ENCODE results near the gene TWSG1. TPM values are rescaled to one million over a fixed set of nuclear protein-coding genes. Genes with fewer than 3 reads are reported as not detected.

Gene TWSG1
- total RNA-seq, 3 donors from 2014 or later = 34.4 to 45.9 (median 42.7) TPM

DNA sequence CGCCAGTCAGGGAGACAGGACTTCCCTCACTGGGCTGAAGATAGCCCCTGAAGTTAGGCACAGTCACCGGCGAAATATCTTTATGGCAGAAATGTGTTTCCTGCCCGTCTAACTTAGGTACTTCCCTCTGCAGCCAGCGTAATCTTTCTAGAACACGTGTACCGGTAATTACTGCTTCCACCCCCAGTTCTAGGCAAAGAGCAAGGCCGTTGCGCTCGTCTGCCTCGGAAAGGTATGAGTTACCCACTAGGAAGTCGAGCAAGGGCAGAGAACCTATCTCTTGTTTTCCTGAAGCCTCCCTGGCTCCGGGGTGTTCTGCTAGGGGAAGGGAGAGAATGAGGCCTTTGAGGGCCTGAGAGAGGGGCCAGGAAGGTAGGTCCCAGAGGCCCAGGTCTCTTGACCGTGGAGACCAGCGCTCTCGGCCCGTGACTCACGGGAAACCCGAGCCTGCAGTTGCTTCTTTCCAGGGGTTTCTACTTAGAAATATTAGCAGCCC lies 70.0 kb downstream of the TWSG1 start:
- no peak for DNase-seq (ENCODE audit: low spot score in 2 of 2)
- H3K4me1 ChIP-seq = no peaks in the 10 kb centered on the region
- H3K27me3 ChIP-seq = no peaks in the 10 kb centered on the region
- H3K36me3 ChIP-seq = no peaks in the 10 kb centered on the region
- peak in 1 of 3 donors; percentile 27 for TF ChIP-seq POLR2AphosphoS5 (IDR thresholded peaks at IDR 0.05)
- TF ChIP-seq, protein P1, sequence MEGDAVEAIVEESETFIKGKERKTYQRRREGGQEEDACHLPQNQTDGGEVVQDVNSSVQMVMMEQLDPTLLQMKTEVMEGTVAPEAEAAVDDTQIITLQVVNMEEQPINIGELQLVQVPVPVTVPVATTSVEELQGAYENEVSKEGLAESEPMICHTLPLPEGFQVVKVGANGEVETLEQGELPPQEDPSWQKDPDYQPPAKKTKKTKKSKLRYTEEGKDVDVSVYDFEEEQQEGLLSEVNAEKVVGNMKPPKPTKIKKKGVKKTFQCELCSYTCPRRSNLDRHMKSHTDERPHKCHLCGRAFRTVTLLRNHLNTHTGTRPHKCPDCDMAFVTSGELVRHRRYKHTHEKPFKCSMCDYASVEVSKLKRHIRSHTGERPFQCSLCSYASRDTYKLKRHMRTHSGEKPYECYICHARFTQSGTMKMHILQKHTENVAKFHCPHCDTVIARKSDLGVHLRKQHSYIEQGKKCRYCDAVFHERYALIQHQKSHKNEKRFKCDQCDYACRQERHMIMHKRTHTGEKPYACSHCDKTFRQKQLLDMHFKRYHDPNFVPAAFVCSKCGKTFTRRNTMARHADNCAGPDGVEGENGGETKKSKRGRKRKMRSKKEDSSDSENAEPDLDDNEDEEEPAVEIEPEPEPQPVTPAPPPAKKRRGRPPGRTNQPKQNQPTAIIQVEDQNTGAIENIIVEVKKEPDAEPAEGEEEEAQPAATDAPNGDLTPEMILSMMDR (IDR thresholded peaks at IDR 0.05) = no peak
- H3K27ac ChIP-seq = peak overlapping the region in 1 of 2 donors; percentile 58
- intact Hi-C loops (cut with DNase I; ENCODE audit: low total_unique reads) = no loop called here
- H3K9me3 ChIP-seq = no peaks in the 10 kb centered on the region
- peak overlapping the region in 1 of 3 donors; percentile 19 for H3K4me3 ChIP-seq

- peak overlapping the region in 1 of 3 donors; percentile 19 for H3K4me3 ChIP-seq
- H3K27ac ChIP-seq = peak overlapping the region in 1 of 2 donors; percentile 58
- no peak for DNase-seq (ENCODE audit: low spot score in 2 of 2)
- intact Hi-C loops (cut with DNase I; ENCODE audit: low total_unique reads) = no loop called here
- no peaks in the 10 kb centered on the region for H3K4me1 ChIP-seq
- no peak for TF ChIP-seq POLR2AphosphoS5 (IDR thresholded peaks at IDR 0.05)
- TF ChIP-seq, protein P1 (IDR thresholded peaks at IDR 0.05) = no peak
- TF ChIP-seq POLR2A (IDR thresholded peaks at IDR 0.05) = no peak
- no peaks in the 10 kb centered on the region for H3K27me3 ChIP-seq
- no peaks in the 10 kb centered on the region for H3K36me3 ChIP-seq
- H3K9me3 ChIP-seq = no peaks in the 10 kb centered on the region
Observed at GRCh38 chr18:9405130-9405529, 70.6 kb downstream of the TWSG1 start.

- no peaks in the 10 kb centered on the region for H3K4me1 ChIP-seq
- H3K36me3 ChIP-seq = no peaks in the 10 kb centered on the region
- H3K27me3 ChIP-seq = no peaks in the 10 kb centered on the region
- DNase-seq (ENCODE audit: low spot score in 2 of 2) = no peak
- H3K27ac ChIP-seq = no peak overlapping the region
- TF ChIP-seq, protein P1 (IDR thresholded peaks at IDR 0.05) = no peak
- TF ChIP-seq POLR2AphosphoS5 (IDR thresholded peaks at IDR 0.05) (no peak), POLR2A (IDR thresholded peaks at IDR 0.05) (no peak)
- intact Hi-C loops (cut with DNase I; ENCODE audit: low total_unique reads) = no loop called here
- no peaks in the 10 kb centered on the region for H3K9me3 ChIP-seq
- no peak overlapping the region for H3K4me3 ChIP-seq
Observed at GRCh38 chr18:9405977-9406376, 71.4 kb downstream of the TWSG1 start.

DNA sequence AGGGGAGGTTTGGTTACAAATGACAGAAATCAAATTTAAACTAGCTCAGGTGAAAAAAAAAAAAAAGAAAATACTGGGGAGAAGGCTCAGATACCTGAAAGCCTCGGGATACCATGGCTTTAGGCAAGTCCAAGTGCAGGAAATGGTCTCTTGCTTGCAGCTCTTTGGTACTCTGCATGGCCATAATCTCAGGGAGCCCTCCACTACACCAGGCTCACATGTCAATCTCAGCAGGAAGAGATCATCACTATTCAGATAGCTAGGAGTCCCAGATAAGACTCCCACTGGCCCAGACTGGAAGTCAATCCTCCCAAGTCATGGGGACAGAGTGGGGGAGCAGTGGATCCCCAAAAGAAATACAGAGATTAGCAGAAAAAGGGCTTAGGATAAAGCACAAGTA lies 75.9 kb downstream of the TWSG1 start:
- TF ChIP-seq POLR2A (IDR thresholded peaks at IDR 0.05) (no peak), POLR2AphosphoS5 (IDR thresholded peaks at IDR 0.05) (no peak)
- TF ChIP-seq, protein P1 (IDR thresholded peaks at IDR 0.05) = no peak
- intact Hi-C loops (cut with DNase I; ENCODE audit: low total_unique reads) = no loop called here
- Histone ChIP-seq H3K36me3 (no peaks in the 10 kb centered on the region), H3K9me3 (no peaks in the 10 kb centered on the region), H3K27ac (no peak overlapping the region), H3K4me1 (no peaks in the 10 kb centered on the region), H3K4me3 (no peak overlapping the region), H3K27me3 (no peaks in the 10 kb centered on the region)
- DNase-seq (ENCODE audit: low spot score in 2 of 2) = no peak

DNA sequence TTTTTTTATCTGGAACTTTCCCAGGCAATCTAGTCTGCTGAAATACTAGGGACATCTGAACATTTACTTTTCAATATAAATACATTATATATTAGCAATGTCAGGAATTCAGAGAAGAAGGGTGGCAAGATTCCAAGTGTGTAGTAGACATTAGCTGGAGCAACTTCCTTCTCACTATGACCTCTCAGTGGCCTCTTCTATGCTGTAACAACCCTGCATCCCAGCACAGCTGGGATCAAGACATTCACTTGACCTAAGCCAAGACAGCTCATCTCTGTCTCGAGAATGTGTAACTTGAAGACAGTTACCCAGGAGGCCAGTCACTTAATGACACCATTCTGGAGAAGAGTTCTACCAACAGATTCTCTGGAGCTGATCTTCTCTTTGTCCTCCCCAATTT lies 79.0 kb downstream of the TWSG1 start:
- H3K27ac ChIP-seq = no peak overlapping the region
- H3K27me3 ChIP-seq = no peaks in the 10 kb centered on the region
- peaks cover 0 to 4% of the 10 kb centered on the region in 2 donors for H3K4me1 ChIP-seq
- intact Hi-C loops (cut with DNase I; ENCODE audit: low total_unique reads) = no loop called here
- TF ChIP-seq POLR2AphosphoS5 (IDR thresholded peaks at IDR 0.05) = no peak
- TF ChIP-seq, protein P1 (IDR thresholded peaks at IDR 0.05) = no peak
- TF ChIP-seq POLR2A (IDR thresholded peaks at IDR 0.05) = no peak
- no peaks in the 10 kb centered on the region for H3K9me3 ChIP-seq
- no peaks in the 10 kb centered on the region for H3K36me3 ChIP-seq
- H3K4me3 ChIP-seq = no peak overlapping the region
- DNase-seq (ENCODE audit: low spot score in 2 of 2) = no peak

All from breast epithelium (tissue), 4 donors.